HL-60/S4 treated with phorbol 12-myristate 13-acetate at 8.2 ng/mL for 4 days and 3 days (cell line): ENCODE data around the gene KIAA0232.
"Not testable (repeated sequence)": the region's sequence is repeated elsewhere in the genome, so short reads cannot be mapped to it uniquely, and the experiment has no call there.

ENCODE experiments used
- in situ Hi-C: fragments of 300-500 bp; cut with MboI; formaldehyde crosslinking; loops from 2 replicates; pipeline ENCODE4 v1.15.0; 2022; ENCODE audit warnings: low sequenced_read_pairs

KIAA0232 gene

GRCh38 chr4:6754481-6755087, 27.9 kb upstream of the KIAA0232 start:
- in situ Hi-C loops, result no loop called here

GRCh38 chr4:6755088-6755753, 27.3 kb upstream of the KIAA0232 start:
- in situ Hi-C loops, result no loop called here

GRCh38 chr4:6756345-6756744, 26.2 kb upstream of the KIAA0232 start:
- in situ Hi-C loops, result not testable (repeated sequence)

- in situ Hi-C loops, result no loop called here
These were observed 23.8 kb upstream of the KIAA0232 start for GRCh38 chr4:6758728-6759127.

GRCh38 chr4:6760865-6761264, 21.7 kb upstream of the KIAA0232 start:
- in situ Hi-C loops, result no loop called here

GRCh38 chr4:6761649-6762615, 20.6 kb upstream of the KIAA0232 start:
- in situ Hi-C loops, result no loop called here

GRCh38 chr4:6763330-6763851, 19.1 kb upstream of the KIAA0232 start:
- in situ Hi-C loops, result no loop called here

GRCh38 chr4:6764976-6765620, 17.4 kb upstream of the KIAA0232 start:
- in situ Hi-C loops, result no loop called here

- in situ Hi-C loops, result no loop called here
These were observed 16.8 kb upstream of the KIAA0232 start for GRCh38 chr4:6765703-6766102.

- in situ Hi-C loops, result no loop called here
These were observed 15.2 kb upstream of the KIAA0232 start for GRCh38 chr4:6767386-6767747.

- in situ Hi-C loops, result no loop called here
These were observed 14.6 kb upstream of the KIAA0232 start for GRCh38 chr4:6767748-6768538.

GRCh38 chr4:6768539-6768905, 14.0 kb upstream of the KIAA0232 start:
- in situ Hi-C loops, result no loop called here

- in situ Hi-C loops, result no loop called here
These were observed 13.1 kb upstream of the KIAA0232 start for GRCh38 chr4:6769233-6769988.

GRCh38 chr4:6769989-6770420, 12.5 kb upstream of the KIAA0232 start:
- in situ Hi-C loops, result no loop called here

GRCh38 chr4:6770581-6771228, 11.8 kb upstream of the KIAA0232 start:
- in situ Hi-C loops, result no loop called here

- in situ Hi-C loops, result no loop called here
These were observed 11.3 kb upstream of the KIAA0232 start for GRCh38 chr4:6771229-6771671.

- in situ Hi-C loops, result no loop called here
These were observed 10.2 kb upstream of the KIAA0232 start for GRCh38 chr4:6772223-6772928.

- in situ Hi-C loops, result no loop called here
These were observed 9.4 kb upstream of the KIAA0232 start for GRCh38 chr4:6773106-6773505.
